Amygdala (tissue), 56 donors: Measurements from ENCODE around the gene PDE4D.

ENCODE experiments used
- DNase-seq, 56 donors: peaks; one replicate each; lab custom pipeline; 2025; lab: John Stamatoyannopoulos, UW

PDE4D gene

GRCh38 chr5:59842999-59843398, 50.5 kb downstream of the PDE4D start:
- no peak for DNase-seq

- DNase-seq = no peak
Observed at GRCh38 chr5:59840200-59840601, 53.3 kb downstream of the PDE4D start.

GRCh38 chr5:59838989-59839388, 54.5 kb downstream of the PDE4D start:
- DNase-seq = no peak

GRCh38 chr5:59838067-59838466, 55.5 kb downstream of the PDE4D start:
- no peak for DNase-seq

DNA sequence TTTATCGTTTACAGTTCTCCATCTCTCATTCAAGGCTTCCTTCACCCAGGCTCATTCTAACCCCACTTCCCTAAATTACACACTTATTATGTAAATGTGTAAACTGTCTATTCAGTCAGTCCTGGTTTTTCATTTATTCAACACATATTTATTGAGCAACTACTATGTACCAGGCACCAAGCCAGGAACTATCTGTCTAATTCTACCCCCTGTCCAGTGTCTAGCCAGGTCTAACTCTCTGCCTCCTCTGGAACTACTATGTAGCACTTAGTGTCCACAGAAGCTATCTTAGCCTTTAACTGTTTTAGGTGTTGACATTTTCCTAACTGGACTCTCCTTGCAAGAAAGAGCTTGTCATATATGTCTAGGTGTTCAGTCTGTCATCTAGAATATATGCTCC, 56.5 kb downstream of the PDE4D start:
- DNase-seq = no peak

GRCh38 chr5:59835800-59836199, 57.7 kb downstream of the PDE4D start:
- no peak for DNase-seq

DNA sequence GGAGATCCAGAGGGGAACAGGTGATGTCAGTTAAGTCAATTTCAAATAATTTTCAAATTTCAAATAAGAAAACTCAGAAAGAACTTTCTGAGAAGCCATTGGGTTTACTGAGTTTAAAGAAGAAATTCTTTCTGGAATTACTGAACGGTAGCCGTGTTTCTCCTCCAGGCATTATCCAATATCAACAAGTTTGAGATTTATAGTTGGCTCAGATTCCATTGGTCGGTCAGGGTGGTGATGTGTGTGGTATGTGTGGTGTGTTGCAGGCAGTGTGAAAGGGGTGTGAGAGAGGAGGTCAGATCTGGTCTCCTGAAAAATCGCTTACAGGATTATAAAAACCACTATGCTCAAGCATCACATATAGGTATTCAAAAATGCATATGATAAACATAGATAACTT, 60.1 kb downstream of the PDE4D start:
- no peak for DNase-seq

DNA sequence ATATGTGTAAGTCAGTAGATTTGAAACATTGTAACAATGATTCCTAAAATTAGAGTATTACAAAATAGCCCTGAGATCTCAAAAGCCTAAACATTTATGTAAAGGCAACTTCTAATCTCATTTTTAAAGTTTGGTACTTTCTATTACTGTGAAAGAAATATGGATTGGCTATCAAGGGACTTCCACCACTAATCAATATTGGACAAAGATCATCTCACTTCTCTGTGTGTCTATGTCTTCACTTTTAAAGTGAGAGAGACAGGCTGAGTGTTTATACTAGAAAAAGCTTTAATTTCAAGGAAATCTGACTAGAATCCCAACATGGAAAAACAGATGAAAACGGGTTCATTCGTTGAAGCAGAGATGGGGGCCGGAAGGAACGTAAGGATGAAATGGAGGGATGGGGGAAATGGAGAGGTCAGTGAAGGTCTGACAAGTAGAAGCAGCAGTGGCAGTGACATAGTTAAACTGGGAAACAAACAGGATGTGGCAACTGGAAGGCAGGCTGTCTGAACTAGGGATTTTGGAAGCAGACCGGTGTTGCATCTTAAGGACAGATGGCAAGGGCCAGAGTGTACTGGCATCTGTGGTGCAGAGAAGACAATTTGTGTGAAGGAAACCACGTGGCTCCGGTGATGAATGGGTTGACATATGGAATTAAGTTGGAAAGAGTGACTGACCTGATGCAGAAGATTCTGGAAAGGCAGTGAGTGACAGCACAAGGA, 60.8 kb downstream of the PDE4D start:
- DNase-seq = no peak

DNA sequence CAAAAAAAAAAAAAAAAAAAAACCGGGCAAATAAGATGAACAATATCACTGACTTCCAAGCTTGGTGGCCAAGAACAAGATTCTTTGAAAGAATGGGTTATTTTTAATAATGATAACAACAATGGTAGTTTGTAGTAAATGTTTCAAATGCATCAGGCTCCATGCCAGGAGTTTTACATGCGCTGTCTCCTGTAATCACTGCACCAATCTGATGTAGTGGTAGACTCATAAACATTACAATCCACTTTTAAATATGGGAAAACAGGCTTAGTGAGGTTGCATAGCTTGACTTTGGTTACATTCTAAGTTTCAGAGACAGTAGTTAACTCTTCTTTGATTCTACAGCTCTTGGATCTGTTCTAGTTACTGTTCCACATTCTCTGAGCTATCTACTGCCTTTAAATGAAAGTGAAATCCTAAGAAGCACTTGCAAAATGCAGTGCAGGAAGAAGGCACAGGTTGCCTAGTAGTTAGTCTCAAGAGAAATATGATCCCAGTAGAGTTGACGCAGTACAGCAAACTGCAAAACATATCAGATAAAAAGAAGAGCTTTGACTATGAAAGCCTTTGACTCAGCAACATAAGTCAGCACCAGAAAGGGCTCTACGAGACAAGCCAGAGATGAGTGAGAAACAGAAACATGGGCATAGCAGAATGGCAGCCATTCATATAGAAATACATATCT, 62.1 kb downstream of the PDE4D start:
- no peak for DNase-seq

DNA sequence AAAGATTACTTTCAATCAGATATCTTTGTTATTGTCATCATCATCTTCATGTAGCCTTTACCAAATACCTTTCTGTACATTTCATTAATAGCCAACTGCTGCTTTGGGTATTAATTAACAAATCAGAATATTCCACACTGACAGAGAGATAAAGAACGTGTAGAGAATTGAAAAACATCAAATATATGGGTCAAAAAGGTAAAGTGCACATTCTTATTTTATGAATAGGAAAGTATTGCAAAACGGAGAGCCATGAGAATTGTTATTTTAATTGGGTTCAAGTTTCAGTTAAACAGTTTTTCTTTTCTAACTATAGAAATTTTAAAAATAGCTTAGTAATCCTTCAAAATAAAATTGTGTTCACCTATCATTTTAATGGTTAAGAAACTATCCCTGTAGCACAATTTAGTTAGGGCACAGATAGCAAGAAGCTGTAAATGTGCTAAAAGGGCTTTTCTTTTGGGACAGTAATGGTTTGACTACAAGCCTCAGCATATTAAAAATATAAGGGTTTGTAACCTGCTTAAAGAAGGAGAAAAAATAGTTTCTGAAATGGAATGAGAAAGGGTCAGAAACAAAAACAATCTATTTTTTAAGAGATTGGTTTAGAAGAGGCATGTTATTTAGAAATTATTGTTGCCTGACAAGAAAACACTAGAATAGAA, 62.9 kb downstream of the PDE4D start:
- DNase-seq = no peak

GRCh38 chr5:59829922-59830321, 63.6 kb downstream of the PDE4D start:
- DNase-seq = no peak

DNA sequence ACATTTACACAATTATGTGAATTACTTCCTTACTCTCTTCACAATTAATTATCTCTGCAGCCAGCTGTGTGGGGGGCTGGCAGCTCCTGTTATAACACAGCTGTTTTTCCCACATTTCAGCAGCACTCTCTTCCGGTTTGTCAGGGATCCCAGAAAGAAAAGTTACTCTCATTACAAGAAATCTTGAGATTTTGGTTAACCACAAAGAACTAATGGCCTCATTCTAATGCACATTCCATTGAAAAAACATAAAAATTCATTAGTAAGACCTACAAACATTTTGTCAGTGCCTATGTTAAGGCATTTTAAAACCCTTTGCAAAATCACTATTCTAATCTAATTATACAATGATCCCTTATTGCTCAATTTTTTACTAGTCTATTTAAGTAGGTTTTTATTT, 64.1 kb downstream of the PDE4D start:
- no peak for DNase-seq

- DNase-seq = no peak
Observed at GRCh38 chr5:59828623-59829022, 64.9 kb downstream of the PDE4D start.

DNA sequence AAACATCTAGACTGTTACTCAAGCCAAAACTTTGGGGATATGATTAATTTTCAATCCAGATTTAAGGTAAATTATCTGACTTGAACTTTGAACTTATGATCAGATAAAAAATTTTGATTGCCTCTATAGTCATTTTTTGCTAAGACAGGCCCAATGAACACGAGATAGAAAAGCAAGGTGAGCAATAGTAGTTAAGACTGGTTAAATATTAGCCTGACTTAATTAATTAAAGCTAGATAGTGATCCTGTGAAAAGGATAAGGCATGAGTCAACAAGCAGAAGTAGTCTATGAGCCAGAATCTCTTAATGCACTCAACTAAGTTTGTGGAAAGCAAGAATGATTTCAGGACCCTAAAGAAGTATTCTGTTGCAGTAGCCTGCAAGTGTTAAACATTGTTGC, 66.5 kb downstream of the PDE4D start:
- no peak for DNase-seq

GRCh38 chr5:59823420-59823819, 70.1 kb downstream of the PDE4D start:
- no peak for DNase-seq

DNA sequence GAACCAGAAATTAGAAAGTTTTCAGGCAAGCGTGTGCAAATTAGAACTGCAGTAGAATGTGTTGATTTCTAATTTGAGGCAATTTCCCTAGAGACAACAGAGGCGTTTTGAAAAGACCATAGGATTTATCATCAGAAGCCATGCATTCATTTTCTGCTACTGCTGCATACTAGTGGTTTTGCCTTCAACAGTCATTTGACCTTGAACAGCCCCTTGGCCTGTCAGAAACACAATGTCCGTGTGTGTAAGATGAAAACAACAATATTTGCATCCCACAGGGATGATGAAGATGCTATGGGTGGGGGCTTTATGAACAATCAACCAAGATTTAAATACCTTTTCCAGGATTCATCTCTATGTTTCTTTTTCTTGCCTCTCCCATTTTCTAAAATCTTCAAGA, 73.7 kb downstream of the PDE4D start:
- no peak for DNase-seq

DNA sequence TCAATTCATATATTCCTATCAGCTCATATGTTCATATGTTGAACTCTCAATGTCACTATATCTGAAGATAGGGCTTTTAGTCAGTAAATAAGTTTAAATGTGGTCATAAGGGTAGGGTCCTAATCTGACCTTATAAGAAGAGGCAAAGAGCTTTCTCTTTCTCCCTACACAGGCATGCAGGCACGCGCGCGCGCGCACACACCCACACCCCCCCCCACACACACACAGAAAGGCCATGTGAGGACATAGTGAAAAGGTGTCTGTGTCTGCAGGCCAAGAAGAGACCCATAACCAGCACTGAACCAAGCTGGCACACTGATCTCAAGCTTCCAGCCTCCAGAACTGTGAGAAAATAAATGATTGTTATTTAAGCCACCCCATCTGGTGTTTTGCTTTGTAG, 76.0 kb downstream of the PDE4D start:
- DNase-seq = no peak

DNA sequence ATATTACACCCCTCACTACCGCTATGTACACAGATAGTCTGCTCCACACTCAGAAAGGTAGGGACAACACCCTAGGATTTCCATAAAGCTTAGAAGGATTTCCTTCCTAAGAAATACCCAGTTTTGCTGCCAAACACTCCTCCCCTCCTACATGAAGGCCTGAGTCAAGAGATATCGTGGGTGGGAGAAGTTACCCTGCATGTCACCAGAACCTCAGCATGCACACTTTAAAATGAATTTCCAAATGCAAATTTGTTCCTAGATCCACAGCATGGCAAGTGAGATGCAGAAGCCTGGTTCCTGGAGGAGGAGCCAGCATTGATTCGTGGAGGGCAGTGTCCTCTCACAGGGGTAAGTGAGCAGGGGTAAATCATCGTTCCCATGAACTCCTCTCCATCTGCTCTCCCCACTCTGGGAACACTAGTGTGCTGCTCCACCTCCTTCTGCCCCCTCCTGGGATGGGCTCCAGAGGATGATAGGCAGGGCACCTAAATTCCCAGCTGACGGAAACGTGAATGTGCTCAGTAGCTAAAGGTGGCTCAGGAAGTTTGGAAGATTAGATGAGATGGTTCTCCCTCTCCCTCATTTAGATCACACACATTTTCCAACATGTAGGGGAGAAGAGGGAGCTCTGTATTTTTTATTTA, 76.7 kb downstream of the PDE4D start:
- DNase-seq = no peak

- no peak for DNase-seq
Observed at GRCh38 chr5:59814537-59814872, 79.0 kb downstream of the PDE4D start.

DNA sequence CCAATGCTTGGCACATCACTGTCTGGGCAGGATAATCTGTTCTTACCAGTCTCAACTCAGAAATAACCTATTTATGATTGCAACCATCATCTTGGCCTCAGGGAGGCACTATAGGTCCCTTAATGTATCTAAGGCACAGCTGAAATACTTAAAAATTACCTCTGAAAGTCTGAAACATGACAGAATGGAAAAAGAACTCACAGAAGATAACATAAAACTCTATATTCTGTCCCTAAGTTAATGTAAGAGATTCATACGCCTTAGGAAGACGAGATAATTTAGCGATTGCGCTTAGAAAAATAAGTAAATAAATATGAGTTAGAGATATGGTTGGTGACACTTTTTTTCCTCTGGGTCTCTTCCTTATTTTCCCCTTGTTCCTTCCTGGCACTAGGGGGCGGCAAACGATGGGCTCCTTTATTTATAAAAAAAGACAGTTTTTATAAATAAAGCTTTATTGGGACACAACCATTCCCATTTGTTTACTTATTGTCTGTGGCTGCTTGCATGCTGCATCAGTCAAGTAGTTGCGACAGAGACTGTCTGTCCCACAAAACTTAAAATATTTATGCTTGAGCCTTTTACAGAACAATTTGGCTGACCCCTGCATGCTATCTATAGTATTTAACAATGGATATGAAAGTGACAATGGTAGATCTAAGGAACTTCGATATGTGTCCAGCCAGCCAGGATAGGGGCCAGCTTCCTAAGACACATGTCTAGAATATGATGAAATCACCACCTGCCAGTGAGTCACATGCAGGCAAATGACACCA, 79.6 kb downstream of the PDE4D start:
- DNase-seq = peak in 1 of 56 donors; percentile 21

DNA sequence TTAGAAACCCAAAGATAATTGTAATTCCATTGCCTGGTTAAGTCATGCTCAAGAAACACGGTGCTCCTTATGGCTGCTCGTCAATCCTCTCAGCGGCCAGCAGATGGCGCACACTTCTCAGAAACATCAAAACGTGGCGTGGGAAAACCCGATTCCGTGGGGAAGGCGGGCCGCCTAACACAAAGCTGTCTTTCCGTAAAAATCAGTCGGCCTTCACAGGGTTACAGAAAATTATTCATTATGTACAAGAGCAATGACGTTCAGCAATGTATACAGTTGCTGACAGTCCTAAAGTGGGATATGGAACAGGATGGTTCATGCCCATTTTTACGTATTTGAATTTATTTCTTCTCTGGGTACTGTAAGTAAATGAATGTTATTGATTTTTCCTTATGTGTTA, 83.5 kb downstream of the PDE4D start:
- DNase-seq = peak in 53 of 56 donors; percentile 4 to 85 (median 43)
